Measurements from ENCODE around the gene GUCY1A1. TPM values are rescaled to one million over a fixed set of nuclear protein-coding genes. Genes with fewer than 3 reads are reported as not detected.

The GUCY1A1 gene
- total and polyA plus RNA-seq, 2 of the 4 experiments (the other 2 are of a cell fraction): 0.19 to 0.54 TPM

GRCh38 chr4:155749041-155749440 lies 82.4 kb downstream of the GUCY1A1 start:
- no peak overlapping the region for H3K18ac ChIP-seq (ENCODE audit: low read depth, low read length)
- H2BK15ac ChIP-seq (ENCODE audit: low read depth, low read length): no peak overlapping the region
- no peak overlapping the region for H2AK5ac ChIP-seq (ENCODE audit: low read depth, low read length)
- H3K9me3 ChIP-seq (ENCODE audit: control insufficient read depth, insufficient read depth, low read length): no peaks in the 10 kb centered on the region
- ATAC-seq (ENCODE audit: low read depth) (no peak), DNase-seq (no peak)
- no peak overlapping the region for H2BK120ac ChIP-seq (ENCODE audit: low read depth, low read length)
- H3K4me2 ChIP-seq (ENCODE audit: low read depth, low read length): no peak overlapping the region
- H3K56ac ChIP-seq (ENCODE audit: extremely low read depth, insufficient read depth, low read length): no peak overlapping the region
- H4K8ac ChIP-seq (ENCODE audit: low read depth in 2 of 2, low read length in 2 of 2): no peak overlapping the region
- no CpG with 5 or more reads among the region's 5 CpGs for WGBS, 2 experiments (ENCODE audit: extremely low coverage in 2 of 2, insufficient read length in 1 of 2)
- in situ Hi-C loops (cut with MboI; ENCODE audit: low sequenced_read_pairs) (no loop called here), dilution Hi-C loops (cut with HindIII; ENCODE audit: low sequenced_read_pairs, unreplicated experiment) (no loop called here), intact Hi-C loops (cut with micrococcal nuclease) (no loop called here)
- H3K4me1 ChIP-seq (ENCODE audit: control insufficient read depth, insufficient read depth, low read length): peaks cover 7% of the 10 kb centered on the region
- no peak overlapping the region for H3K4ac ChIP-seq (ENCODE audit: low read depth, low read length)
- H2AFZ ChIP-seq (replicated peaks; ENCODE audit: low read length, poor library complexity): no peak overlapping the region
- no peak overlapping the region for H3K9ac ChIP-seq (ENCODE audit: low read depth, low read length)
- H3K36me3 ChIP-seq (ENCODE audit: control insufficient read depth, insufficient read depth, low read length): no peaks in the 10 kb centered on the region
- no peak for TF ChIP-seq FOS (IDR thresholded peaks at IDR 0.05; ENCODE audit: low read depth, low read length)
- no peak for TF ChIP-seq CHD1 (IDR thresholded peaks at IDR 0.05; ENCODE audit: low read depth, low read length)
- TF ChIP-seq RCOR1 (IDR thresholded peaks at IDR 0.05; ENCODE audit: insufficient replicate concordance, low read length): no peak
- no peak for TF ChIP-seq USF2 (IDR thresholded peaks at IDR 0.05; ENCODE audit: low read depth, low read length)
- TF ChIP-seq RFX5 (IDR thresholded peaks at IDR 0.05; ENCODE audit: low read depth, low read length): no peak
- TF ChIP-seq MAFK (IDR thresholded peaks at IDR 0.05; ENCODE audit: low read depth, low read length): no peak
- no peak for TF ChIP-seq BHLHE40 (IDR thresholded peaks at IDR 0.05; ENCODE audit: low read depth, low read length)
- no peaks in the 10 kb centered on the region for H3K79me1 ChIP-seq (ENCODE audit: low read depth in 1 of 2, low read length in 2 of 2)
- H2BK5ac ChIP-seq (ENCODE audit: low read depth, low read length, poor library complexity, severe bottlenecking): no peak overlapping the region
- H2BK20ac ChIP-seq (ENCODE audit: low read depth, low read length): no peak overlapping the region
- H3K27me3 ChIP-seq (ENCODE audit: control insufficient read depth, insufficient read depth, low read length): 0 out of 2 replicates have a peak, but pooled peaks cover 2% of the 10 kb centered on the region
- no peak overlapping the region for H2AK9ac ChIP-seq (replicated peaks; ENCODE audit: low read depth, low read length, poor library complexity)
- no peak overlapping the region for H3K14ac ChIP-seq (replicated peaks; ENCODE audit: low read depth, low read length)
- H4K5ac ChIP-seq (ENCODE audit: low read depth, low read length): no peak overlapping the region
- H4K20me1 ChIP-seq (ENCODE audit: insufficient read depth, low read length): no peaks in the 10 kb centered on the region
- H3K9me1 ChIP-seq (ENCODE audit: insufficient read depth, low read length): no peaks in the 10 kb centered on the region
- CTCF ChIA-PET: no interaction called here
- POLR2A ChIA-PET (ENCODE audit: unreplicated experiment): no interaction called here
- no peak overlapping the region for H4K91ac ChIP-seq (ENCODE audit: insufficient read depth, low read depth, low read length)
- no peak overlapping the region for H3K23ac ChIP-seq (ENCODE audit: low read depth, low read length)
- H3K27ac ChIP-seq (ENCODE audit: insufficient read depth, low read length): no peak overlapping the region
- no TSS peak for BruUV-seq (replicated peaks)
- no peak overlapping the region for H3K4me3 ChIP-seq (ENCODE audit: insufficient read depth, low read depth, low read length)
